GM10248 (cell line): ENCODE data around the gene GPR137B.
A peak's percentile ranks its signal among the peaks of the same experiment; 100 is the strongest.

Source experiments
- CTCF ChIA-PET: fragments of 300-600 bp; sonication (Branson Sonifier 250); formaldehyde crosslinking; extraction: SDS; loops from one replicate; lab custom pipeline; 2021; ENCODE audit warnings: antibody characterized with exemption; lab: Yijun Ruan, JAX
- POLR2A ChIA-PET: fragments of 350-650 bp; sonication (Branson Sonifier 250); formaldehyde crosslinking; extraction: SDS; loops from one replicate; lab custom pipeline; 2020; ENCODE audit warnings: antibody characterized with exemption; lab: Yijun Ruan, JAX
- DNase-seq: peaks from one replicate; pipeline ENCODE4 v3.0.0; 2012; ENCODE audit errors: extremely low spot score
- TF ChIP-seq, protein P1 (sequence below): IDR thresholded peaks from 2 replicates; pipeline ENCODE4 v1.5.1; 2012; ENCODE audit warnings: mild to moderate bottlenecking, low read depth; ENCODE audit errors: extremely low read depth, missing control alignments, control extremely low read depth

The GPR137B gene

GRCh38 chr1:236131916-236132315 lies 10.4 kb upstream of the GPR137B start:
- POLR2A ChIA-PET: interaction anchor here (0.7 to 1.4 kb wide), 2 partner anchors 128 to 150 kb away, joined by 3 to 6 read pairs; partner anchors contain the start of gene ERO1B

GRCh38 chr1:236132420-236133046 lies 9.8 kb upstream of the GPR137B start:
- ChIA-PET CTCF (interaction anchor here (0.7 to 1.8 kb wide), 4 partner anchors 9 to 29 kb away, joined by 3 to 7 read pairs (median 3); no protein-coding TSS in a partner anchor), POLR2A (interaction anchor here (0.7 to 1.4 kb wide), 2 partner anchors 127 to 149 kb away, joined by 3 to 6 read pairs; partner anchors contain the start of gene ERO1B)
- no peak for DNase-seq
- TF ChIP-seq, protein P1, sequence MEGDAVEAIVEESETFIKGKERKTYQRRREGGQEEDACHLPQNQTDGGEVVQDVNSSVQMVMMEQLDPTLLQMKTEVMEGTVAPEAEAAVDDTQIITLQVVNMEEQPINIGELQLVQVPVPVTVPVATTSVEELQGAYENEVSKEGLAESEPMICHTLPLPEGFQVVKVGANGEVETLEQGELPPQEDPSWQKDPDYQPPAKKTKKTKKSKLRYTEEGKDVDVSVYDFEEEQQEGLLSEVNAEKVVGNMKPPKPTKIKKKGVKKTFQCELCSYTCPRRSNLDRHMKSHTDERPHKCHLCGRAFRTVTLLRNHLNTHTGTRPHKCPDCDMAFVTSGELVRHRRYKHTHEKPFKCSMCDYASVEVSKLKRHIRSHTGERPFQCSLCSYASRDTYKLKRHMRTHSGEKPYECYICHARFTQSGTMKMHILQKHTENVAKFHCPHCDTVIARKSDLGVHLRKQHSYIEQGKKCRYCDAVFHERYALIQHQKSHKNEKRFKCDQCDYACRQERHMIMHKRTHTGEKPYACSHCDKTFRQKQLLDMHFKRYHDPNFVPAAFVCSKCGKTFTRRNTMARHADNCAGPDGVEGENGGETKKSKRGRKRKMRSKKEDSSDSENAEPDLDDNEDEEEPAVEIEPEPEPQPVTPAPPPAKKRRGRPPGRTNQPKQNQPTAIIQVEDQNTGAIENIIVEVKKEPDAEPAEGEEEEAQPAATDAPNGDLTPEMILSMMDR: no peak

More at GRCh38 chr1:236131916-236132315, 10.4 kb upstream of the GPR137B start:
- no peak for DNase-seq
- TF ChIP-seq, protein P1: no peak
- CTCF ChIA-PET: interaction anchor here (1.8 kb wide), 1 partner anchor 9 kb away, joined by 7 read pairs; no protein-coding TSS in a partner anchor

GRCh38 chr1:236133339-236133738 lies 9.0 kb upstream of the GPR137B start:
- TF ChIP-seq, protein P1: no peak
- no peak for DNase-seq
- ChIA-PET POLR2A (interaction anchor here (1.4 kb wide), 1 partner anchor 148 kb away, joined by 6 read pairs; the partner anchor contains the start of gene ERO1B), CTCF (interaction anchor here (0.7 to 3.3 kb wide), 4 partner anchors 8 to 29 kb away, joined by 3 to 11 read pairs (median 5); no protein-coding TSS in a partner anchor)

- TF ChIP-seq, protein P1: no peak
- CTCF ChIA-PET: interaction anchor here (3.3 kb wide), 1 partner anchor 9 kb away, joined by 11 read pairs; no protein-coding TSS in a partner anchor
- DNase-seq: no peak
- POLR2A ChIA-PET: no interaction called here
These were observed 8.5 kb upstream of the GPR137B start for GRCh38 chr1:236133802-236134201.

GRCh38 chr1:236137285-236137852 lies 5.0 kb upstream of the GPR137B start:
- ChIA-PET CTCF (interaction anchor here (0.8 to 3.1 kb wide), 9 partner anchors 9 to 330 kb away, joined by 3 to 9 read pairs (median 3); no protein-coding TSS in a partner anchor), POLR2A (no interaction called here)
- DNase-seq: no peak
- TF ChIP-seq, protein P1: peak; percentile 19

DNA sequence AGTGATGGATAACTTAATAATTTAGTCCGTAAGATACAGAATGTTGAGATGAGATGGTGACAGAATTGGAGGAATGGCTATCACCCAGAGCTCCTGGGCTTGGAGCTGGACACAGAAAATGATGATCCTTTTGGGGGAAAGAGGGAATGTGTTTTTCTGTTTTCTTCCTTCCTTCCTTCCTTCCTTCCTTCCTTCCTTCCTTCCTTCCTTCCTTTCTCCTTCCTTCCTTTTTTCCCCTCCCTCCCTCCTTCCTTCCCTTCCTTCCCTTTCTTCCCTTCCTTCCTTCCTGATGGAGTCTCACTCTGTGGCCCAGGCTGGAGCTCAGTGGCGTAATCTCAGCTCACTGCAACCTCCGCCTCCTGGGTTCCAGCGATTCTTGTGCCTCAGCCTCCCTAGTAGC lies 2.8 kb upstream of the GPR137B start:
- TF ChIP-seq, protein P1: no peak
- POLR2A ChIA-PET: interaction anchor here (0.6 kb wide), 1 partner anchor 18 kb away, joined by 8 read pairs; no protein-coding TSS in a partner anchor
- CTCF ChIA-PET: interaction anchor here (1.7 to 3.1 kb wide), 3 partner anchors 10 to 21 kb away, joined by 6 to 9 read pairs (median 8); no protein-coding TSS in a partner anchor

More for the DNA sequence above, 2.8 kb upstream of the GPR137B start:
- no peak for DNase-seq
